Stimulated activated CD8-positive, alpha-beta memory T cell treated with anti-CD3 and anti-CD28 coated beads, Interleukin-4, amount 100 ng/mL, for 24 hours (primary cell): Measurements from ENCODE around the gene HESX1.

Source experiments
- DNase-seq: peaks from one replicate; pipeline ENCODE4 v3.0.0-alpha.2; 2020; ENCODE audit warnings: low read depth

HESX1 gene

DNA sequence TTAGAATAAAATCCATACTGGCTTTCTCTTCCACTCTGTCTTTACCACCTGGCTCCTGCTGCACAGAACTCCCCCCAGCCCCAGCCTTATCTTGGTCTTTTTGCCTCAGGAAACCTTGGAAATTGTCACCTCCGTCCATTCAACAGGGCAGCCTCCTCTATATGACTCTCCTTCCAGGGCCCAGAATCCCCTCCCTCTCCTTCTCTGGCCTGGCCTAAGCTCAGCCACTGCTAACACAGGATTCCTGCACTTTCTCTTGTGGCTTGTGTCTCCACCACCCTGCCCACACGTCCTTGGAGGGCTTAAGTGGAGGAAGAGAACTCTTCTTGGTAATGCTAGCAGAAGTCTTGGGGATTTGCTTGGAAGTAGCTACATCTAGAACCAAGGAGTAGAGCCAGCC lies 33.1 kb downstream of the HESX1 start:
- DNase-seq: no peak

DNA sequence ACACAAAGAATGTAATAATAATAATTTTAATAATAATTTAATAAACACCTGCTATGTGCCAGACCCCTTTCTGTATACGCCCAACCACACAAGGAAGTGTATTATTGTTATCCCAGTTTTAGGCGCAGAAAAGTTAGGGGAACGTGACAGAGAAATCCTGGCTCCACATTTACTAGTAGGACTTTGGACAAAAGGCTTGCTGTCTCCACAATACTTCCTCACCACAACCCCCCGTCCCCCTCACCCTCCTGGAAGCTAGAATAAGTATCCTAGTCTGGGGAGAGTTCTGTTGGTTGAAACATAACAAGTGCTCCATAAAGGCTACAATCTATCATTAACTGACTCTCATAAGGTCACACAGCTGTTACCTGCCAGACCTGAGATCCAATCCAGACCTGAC lies 34.1 kb downstream of the HESX1 start:
- no peak for DNase-seq

DNA sequence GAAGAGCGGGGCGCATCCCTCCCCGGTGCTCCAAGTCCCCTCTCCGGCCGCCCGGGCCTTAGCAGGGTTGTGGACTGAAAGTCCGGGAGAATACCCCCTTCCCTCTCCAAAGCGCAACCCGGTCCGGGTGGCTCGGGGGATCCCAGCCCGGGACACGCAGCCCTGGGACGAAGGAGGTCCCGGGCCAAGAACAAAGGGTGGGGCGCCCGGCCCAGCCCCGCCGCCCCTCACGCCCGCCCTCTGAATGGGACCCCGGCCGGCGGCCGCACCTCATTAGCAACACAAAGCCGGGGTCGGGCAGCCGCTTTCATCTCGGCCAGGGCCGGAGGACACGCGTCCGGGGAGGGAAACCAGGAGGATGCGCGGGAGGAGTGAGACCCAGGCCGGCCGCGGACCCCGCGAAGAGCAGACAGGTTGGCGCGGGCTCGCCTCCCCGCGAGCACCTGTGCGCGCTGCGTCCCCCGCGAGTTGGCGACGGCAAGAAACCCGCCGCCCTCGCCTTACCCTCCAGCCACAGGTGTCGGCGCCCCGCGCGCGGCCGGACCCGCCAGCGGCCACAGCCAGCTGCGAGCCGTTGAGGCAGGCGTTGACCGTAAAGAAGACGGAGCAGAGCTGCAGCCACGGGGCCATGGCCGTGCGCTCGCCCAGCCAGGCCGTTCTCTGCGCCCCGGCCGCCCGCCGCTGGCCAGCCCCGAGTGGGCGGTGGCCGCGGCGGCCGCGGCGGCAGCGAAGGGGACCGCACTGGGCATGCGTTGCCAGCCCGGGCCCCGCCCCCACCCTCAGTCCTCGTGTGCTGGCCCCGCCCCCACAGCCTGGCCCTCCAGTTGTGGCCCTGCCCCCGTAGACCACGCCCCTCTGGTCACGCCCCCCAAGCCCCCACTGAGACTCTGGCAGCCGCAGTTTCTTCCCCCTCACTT lies 34.9 kb downstream of the HESX1 start, which contains the start of gene IL17RD:
Gene IL17RD, minus strand, starts transcription at position 697 of the 917 bp plus-strand sequence. Its CDS starts 67 bp downstream, at position 630.
- DNase-seq: peak; percentile 58

DNA sequence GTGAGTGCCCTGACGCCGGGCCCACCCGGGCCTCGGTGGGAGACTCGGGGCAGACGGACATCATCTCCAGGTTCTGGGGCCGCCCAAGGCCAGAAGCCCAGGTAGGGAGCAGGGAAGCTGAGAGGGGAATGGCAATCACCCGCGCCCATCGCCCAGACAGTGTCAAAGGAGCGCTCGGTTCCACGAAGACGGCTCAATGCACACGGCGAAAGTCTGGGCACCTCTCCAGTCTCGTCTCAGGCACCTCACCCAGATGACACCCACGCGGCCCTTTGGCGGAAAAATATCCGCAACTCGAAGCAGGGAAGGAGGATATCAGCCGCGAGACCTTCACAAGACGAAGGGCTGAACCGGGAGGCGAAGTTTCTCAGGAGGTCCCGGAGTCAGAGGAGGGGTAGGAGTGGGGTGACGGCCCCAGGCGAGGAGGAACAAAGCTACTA lies 35.5 kb downstream of the HESX1 start:
- DNase-seq: no peak

DNA sequence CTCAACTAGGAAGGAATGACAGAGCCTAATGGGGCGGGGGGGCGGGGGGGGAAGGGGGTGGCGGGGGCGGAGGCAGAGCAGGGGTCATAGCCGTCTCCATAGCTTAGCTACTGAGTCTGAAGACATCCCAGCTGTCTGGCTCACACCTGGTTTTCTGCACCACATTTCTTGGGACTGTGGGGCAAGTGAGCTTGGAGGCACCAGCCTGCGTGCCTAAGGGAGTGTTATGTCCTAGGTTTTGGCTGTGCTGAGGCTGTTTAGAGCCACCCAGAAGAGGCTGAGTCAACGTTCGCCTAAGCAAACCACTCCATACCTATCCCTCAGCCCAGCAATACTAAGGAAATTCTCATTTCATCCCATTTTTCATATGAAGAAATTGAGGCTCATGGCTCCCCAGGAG lies 36.0 kb downstream of the HESX1 start:
- no peak for DNase-seq

DNA sequence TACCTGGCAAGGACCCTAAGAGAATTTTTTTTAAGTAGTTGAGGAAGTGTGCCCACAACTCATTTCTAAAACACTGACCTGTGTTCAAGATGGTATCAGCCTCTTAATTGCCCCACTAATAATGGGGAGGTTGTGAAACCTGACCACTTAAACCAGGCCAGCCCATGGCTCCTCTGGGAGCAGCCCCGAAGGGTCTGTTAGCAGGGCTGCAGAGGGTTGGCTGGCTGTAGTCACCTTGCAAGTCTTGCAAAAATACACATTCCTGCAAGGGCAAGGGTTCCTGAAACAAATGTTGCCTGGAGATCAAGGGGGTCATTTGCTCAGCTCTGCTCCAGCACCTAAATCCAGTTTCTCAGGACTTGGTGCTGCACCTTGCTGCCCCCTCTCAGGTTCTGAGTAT lies 37.9 kb downstream of the HESX1 start:
- DNase-seq: no peak

DNA sequence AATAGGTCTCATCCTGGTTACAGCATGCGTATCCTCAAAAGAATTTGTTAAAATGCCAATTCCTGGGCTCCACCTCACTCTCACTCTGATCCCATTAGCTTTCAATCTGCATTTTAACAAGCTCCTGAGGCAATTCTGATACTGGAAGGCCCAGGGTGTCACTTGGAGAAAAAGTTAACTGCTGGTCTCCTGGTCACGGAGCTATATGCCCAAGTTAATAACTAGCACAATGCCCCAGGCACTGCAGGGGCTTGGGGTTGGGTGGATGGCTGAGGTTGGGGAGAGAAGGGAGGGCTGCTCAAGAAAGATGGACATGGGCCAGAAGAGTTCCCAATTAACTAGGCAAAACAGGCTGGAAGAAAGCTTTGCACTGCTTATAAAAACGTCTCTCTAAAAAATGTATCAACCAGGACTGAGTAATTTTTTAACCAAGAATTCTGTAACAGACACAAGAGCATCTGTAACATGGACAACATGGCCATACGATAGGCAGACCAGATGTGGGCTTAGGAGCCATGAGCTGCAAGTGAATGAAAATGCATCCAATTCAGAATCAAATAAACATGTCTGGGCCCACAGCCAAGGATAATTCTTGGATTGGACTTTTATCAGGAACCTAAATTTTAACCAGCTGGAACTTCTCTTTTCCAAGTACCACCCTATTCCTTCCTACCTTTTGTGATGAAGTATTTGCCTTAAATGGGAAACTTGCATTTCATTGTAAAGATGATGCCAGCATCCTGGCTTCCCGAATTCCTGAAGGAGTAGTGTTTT lies 38.8 kb downstream of the HESX1 start:
- DNase-seq: no peak

DNA sequence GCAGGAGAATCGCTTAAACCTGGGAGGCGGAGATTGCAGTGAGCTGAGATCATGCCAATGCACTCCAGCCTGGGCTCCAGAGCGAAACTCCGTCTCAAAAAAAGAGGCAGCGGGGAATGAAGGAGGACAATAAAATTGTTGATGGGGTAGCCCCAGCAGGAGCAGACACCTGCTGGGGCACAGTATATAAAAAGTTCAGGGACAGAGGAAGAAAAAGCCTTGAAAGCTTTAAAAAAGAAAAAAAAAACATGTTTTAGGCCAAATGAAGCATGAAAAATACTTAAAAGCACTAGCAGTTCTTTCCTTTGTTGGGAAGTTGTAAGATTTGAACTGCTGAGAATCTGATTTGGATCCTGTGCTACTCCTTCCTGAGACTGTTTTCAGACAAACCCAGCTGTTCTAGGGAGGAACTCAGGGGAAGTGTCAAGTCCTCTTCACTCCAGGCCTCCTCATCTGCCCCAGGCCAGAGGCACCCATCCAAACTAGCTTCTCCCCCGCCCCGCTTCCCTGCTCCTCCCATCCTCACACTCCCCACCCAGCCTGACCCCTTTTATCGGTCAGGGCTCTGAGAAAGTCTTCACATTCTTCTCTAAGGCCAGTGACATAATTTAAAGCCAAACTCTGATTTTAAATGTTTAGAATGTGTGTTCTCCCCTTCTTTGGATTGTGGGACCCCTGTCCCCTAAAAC lies 39.6 kb downstream of the HESX1 start:
- no peak for DNase-seq

DNA sequence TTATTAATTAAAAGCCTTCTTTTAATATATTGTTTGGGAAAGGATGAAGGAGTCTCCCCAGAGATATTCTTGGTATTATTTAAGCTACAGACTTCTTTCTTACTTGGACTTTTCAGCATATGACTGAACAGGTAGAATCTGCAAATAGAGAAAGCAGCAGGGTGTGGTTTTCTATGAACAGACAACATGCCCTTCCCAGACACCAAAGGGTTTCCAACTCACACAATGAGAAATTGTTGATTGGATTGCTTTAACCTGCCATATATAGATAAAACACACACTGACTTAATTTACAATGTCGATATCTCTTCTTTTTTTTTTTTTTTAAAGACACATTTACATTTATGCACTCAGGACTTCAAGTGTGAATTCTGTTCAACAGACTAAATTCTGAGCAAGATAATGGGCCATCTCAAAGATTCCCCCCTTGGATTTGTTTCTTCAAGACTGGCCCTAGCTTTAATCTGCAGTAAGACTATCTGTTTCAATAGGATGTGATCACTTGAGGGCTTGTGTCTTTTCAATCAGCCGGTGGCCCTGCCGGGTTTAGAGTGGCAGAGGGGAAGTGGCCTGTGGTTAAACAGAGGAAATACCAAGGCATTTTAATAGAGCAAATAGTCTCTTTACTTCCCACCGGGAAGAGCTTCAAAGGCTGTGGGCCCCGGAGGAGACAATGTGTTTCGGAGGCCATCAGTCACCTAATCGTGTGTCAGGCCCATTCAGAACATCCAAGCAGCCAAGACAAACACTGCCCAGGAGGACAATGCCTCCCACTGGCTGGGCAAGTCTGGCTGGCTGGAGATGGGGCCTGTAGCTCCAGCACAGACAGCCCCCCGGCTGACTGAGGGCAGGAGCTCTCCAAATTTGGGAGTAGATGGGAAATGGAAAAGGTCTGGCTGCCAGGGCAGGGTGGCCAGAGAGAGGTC lies 40.7 kb downstream of the HESX1 start:
- no peak for DNase-seq

DNA sequence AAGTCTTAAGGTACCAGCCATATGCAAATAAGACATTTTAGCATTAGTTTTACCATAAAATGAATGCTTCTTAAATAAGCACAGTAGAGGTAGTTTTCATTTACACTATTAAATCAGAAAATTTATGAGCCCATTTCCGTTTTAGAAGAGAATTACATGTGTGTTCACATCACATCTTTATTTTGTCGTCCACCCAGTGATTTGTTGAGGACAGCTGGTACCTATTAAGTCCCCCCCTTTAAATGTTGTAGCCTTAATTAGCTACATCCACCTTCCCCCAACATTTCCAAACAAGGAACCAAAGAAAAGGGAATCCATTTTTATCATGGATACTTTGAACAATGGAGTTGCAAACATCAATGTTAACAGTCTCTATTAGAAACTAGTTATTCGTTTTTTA lies 41.5 kb downstream of the HESX1 start:
- no peak for DNase-seq

DNA sequence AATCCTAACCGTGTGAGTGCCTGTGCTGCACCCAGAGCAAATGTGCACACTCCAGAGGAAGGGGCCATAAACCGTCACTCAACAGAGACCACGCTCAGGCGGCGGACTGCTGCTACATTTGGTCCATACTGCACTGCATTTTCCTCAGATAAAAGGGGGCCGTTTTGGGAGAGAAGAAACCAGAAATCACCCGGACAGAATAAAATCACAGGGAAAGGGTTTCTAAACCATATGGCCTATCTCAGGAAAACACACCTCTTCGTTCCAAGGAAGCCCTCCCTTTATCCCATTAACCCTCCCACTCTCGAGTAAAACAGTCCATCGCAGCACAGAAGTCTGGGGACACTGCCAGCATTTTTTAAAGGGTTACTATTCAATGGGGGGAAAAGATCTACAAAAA lies 42.2 kb downstream of the HESX1 start:
- no peak for DNase-seq

DNA sequence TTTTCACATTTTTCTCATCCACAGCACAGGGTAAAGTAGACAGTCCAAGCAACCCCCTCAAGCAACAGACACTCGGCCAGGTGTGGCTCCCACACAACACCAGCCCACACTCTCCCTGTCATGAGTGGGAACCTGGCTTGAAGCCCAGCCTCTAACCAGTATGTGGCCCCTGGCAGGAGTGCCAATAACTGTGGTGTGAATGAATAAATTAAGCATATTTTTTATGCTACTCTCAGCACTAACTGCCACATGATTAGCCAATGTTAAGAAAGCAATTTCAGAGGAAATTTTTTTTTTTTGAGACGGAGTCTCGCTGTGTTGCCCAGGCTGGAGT lies 44.5 kb downstream of the HESX1 start:
- DNase-seq: no peak

DNA sequence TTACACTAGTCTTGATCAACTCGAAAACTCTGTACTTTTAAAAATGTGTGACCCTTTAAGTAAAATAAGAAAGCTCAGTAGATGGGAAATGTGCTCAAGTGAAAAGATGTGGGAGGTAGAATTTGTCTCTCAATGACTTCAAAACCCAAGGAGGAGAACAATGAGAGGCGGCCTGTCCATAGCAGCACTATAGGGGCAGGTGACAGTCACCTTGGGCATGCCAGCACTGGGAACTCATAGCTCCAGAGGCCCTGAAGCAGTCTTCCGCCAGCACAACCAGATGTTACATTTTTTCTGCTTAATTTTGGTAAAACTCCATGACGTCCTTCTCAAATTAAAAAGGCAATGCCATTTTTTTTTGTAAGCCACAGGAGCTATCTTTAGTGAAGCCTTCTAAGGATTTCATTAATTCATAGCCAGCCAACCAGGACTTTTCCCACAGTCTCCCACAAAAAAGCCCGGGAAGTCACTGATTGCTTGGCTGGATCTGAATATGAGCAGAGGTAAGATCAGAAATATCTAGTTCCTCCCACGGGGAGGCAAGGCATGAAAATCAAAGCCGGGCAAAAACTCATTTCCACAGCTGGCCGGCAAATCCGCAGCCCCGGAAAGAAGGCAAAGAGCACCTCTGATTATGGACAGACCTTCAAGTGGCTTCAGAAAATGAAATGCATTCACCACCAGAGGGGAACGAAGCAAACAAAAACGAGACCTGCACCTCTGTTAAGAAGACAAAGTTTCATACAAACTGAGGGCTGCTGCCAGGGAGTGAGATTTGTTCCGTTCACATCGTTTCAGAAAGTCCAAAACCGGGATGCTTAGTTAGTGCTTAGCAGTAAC lies 45.1 kb downstream of the HESX1 start:
- DNase-seq: no peak

DNA sequence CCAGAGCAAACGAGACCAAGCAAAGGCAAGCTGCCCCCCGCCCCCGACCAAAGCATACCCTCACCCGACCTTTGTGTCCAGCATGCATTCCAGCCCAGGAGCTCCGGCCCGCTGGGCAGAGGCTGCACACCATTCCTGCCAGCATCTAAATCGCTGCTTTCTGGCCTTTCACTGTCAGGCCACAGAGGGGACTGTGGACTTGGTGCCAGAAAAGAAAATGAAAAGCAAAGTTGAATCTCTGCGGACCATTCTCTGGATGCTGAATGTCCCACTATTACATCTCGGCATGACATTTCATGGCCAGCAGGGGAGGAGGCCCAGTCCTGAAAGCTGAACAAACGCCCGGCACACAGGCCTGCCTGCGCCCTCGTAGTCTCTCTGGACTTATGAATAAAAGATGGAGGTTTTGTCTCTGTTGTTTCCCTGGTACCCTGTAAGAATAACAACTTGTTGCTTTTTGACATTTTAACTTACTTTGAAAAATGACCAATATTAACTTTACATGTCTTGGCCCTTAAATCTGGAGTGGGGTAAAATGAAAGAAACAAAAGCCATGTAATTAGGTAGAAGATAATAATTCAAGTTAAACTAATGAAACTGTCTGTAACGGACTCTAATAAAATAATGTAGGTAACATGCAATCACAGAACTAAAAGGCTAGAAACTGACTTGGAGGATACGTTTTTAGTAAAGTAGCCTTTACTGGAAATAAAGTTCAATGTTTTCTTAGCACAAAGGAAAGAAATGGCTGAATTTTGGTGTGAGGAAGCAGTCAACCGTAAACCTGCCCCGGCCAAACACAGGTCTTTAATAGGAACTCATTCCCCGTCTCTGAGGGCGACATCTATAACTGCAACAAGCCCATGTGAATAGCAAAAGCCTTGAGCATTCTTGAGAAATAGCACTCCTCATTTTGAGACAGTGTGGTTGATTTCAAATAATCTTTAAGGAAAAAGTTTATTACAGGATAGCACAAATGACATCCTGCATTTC lies 47.3 kb downstream of the HESX1 start:
- no peak for DNase-seq

DNA sequence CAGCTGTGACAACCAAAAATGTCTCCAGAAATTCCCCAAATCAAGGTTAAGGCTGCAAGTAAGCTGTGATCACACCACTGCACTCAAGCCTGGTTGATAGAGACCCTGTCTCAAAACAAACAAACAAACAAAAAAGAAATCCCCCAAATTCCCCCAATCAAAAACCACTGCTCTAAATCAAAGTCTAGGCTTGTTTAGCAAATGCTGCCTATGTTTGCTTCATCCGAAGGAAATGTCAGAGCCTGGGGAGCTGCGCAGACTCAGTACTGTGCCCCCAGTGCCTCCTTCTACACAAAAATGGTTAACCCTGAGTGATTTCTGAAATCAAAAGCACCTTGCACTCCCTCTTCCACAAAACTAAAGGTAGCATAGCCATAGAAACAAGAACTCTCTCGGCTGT lies 48.0 kb downstream of the HESX1 start:
- no peak for DNase-seq

DNA sequence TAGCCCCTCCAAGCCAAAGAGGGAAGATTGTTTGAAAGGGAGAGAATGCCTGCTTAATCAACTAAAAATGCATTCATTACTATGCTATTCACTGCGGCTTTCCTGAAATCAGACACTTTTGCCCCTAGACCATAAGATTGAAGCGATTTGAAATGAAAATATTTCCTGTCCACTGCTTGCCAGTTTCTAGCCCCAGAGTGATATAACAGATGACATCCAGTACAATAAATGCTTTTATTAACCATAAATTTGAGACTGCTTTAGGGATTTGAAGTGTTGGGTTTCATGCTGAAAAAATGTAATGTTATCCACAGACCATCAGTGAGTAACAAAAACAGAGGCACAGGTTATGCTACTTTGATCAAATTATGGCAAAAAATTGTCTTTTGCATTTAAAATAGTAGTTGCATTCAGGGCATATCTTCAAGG lies 48.7 kb downstream of the HESX1 start:
- DNase-seq: no peak

DNA sequence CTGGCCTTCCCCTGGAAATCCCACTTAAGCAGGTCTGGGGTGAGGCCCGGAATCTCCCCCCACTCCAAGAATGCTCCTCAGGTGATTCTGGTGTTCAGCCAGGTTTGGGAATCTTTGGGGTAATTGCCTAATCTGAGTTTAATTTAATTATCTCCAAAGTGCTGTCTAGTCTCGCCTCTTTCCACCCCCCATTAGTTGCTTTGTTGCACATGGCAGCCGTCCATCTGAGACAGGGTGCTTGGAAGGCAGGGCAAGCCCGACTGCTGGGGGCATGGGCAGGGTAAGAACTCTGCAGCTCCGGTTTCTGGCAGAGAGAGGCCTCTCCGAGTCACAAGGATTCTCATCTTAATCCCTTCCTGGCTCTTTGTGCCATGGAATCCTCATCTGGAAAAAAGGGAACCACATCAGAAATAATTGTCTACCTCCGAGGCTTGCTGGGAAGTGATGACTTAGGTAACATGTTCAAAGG lies 49.6 kb downstream of the HESX1 start:
- DNase-seq: no peak
